OCI-LY3 (cell line): Measurements from ENCODE around the gene MYO16.

Source experiments
- EZH2phosphoT487 ChIP-seq: fragments of 200-600 bp; shearing (Covaris generic); IDR thresholded peaks from 2 replicates; pipeline ENCODE4 v1.6.1; 2018; ENCODE audit warnings: antibody characterized with exemption, mixed run types, low read depth
- TF ChIP-seq, protein P1 (sequence below): fragments of 200-600, 300-600 bp; sonication (generic); IDR thresholded peaks from 2 replicates; pipeline ENCODE4 v1.5.1; 2014; ENCODE audit warnings: antibody characterized with exemption, low read length, low read depth

DNA sequence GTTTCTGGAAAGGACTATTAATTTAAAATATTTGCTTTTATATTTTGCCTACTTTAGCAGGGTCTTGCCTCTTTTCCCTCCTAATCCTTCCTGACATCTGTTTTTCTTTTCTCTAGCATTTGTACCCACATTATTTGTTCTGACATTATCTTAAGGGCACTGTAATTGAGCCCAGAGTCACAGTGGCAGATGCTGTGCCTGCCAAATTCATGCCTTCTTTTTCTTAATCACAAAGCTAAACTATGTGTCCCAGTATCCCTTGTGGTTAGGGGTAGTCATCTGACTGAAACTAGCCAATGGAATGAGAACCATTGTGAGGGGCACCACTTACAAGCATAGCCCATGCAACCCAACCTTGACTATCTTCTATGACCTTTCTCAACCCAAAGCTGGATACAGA is 562.9 kb downstream of the MYO16 start:
- TF ChIP-seq, protein P1, sequence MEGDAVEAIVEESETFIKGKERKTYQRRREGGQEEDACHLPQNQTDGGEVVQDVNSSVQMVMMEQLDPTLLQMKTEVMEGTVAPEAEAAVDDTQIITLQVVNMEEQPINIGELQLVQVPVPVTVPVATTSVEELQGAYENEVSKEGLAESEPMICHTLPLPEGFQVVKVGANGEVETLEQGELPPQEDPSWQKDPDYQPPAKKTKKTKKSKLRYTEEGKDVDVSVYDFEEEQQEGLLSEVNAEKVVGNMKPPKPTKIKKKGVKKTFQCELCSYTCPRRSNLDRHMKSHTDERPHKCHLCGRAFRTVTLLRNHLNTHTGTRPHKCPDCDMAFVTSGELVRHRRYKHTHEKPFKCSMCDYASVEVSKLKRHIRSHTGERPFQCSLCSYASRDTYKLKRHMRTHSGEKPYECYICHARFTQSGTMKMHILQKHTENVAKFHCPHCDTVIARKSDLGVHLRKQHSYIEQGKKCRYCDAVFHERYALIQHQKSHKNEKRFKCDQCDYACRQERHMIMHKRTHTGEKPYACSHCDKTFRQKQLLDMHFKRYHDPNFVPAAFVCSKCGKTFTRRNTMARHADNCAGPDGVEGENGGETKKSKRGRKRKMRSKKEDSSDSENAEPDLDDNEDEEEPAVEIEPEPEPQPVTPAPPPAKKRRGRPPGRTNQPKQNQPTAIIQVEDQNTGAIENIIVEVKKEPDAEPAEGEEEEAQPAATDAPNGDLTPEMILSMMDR: no peak
- no peak for TF ChIP-seq EZH2phosphoT487
